K562 (cell line): ENCODE data around the gene CYTH1. TPM values are rescaled to one million over a fixed set of nuclear protein-coding genes. Genes with fewer than 3 reads are reported as not detected.
A peak's percentile ranks its signal among the peaks of the same experiment; 100 is the strongest.

ENCODE experiments used
- ATAC-seq: fragments of 200-7000 bp; cut with Tn5 transposase; 3 replicates; pipeline ENCODE4 v1.9.1; 2020; ENCODE audit warnings: moderate library complexity
- BruUV-seq: library from RNA; stranded (reverse); fragments of 400-500 nt; replicated peaks from 2 replicates; lab custom pipeline; 2021; lab: Mats Ljungman, UMichigan
- CTCF ChIA-PET: fragments of 300-600 bp; formaldehyde crosslinking; extraction: SDS; loops from one replicate; lab custom pipeline; 2021; ENCODE audit warnings: low intra/inter-chr PET ratio; lab: Yijun Ruan, JAX
- POLR2A ChIA-PET: fragments of 300-600, 350-650 bp; sonication (Branson Sonifier 250); formaldehyde crosslinking; extraction: SDS; loops from one replicate; lab custom pipeline; 2021; ENCODE audit warnings: antibody characterized with exemption, inconsistent platforms; lab: Yijun Ruan, JAX
- DNase-seq, 4 experiments: peaks; one replicate each; pipeline versions ENCODE4 v3.0.0 to v3.0.0-alpha.2; 2011 to 2018; ENCODE audit warnings: low spot score in 3 of 4, mixed read lengths in 3 of 4; ENCODE audit errors: extremely low read depth in 1 of 4
- FAIRE-seq: peaks from 2 replicates; lab custom pipeline; 2011; peaks lifted over from hg19 to GRCh38; lab: Jason Lieb, UNC
- H2AFZ ChIP-seq: 2 replicates; pipeline ENCODE4 v1.6.0; 2011; ENCODE audit warnings: low read depth, low read length, control low read depth, inconsistent platforms
- H3K27ac ChIP-seq: fragments of 200-600 bp; 3 replicates; pipeline ENCODE4 v1.8.0; 2011; ENCODE audit warnings: low read depth, mild to moderate bottlenecking, control low read depth, inconsistent platforms, low read length, moderate library complexity, mixed read lengths; ENCODE audit errors: extremely low read depth
- H3K27me3 ChIP-seq, 2 experiments: fragments of 300-600 bp in 1 of 2; 2 replicates in 1 of 2; 3 replicates in 1 of 2; pipeline versions ENCODE4 v1.6.0 to v1.8.0; 2011; ENCODE audit warnings: inconsistent platforms in 2 of 2, low read length in 2 of 2, mild to moderate bottlenecking in 1 of 2, mixed read lengths in 1 of 2, moderate library complexity in 1 of 2; ENCODE audit not compliant: control insufficient read depth in 2 of 2, insufficient read depth in 2 of 2
- H3K36me3 ChIP-seq: fragments of 300-600 bp; 3 replicates; pipeline ENCODE4 v1.8.0; 2011; ENCODE audit warnings: mild to moderate bottlenecking, low read length, inconsistent platforms; ENCODE audit not compliant: control insufficient read depth, insufficient read depth
- H3K4me1 ChIP-seq, 2 experiments: fragments of 200-600 bp in 1 of 2; replicated peaks in 1 of 2; 2 replicates in 1 of 2; 3 replicates in 1 of 2; pipeline versions ENCODE4 v1.5.1 to v1.8.0; 2011; ENCODE audit warnings: inconsistent platforms in 2 of 2, low read length in 2 of 2, mild to moderate bottlenecking in 1 of 2, mixed read lengths in 1 of 2, moderate library complexity in 1 of 2; ENCODE audit not compliant: control insufficient read depth in 2 of 2, insufficient read depth in 2 of 2
- H3K4me2 ChIP-seq: 2 replicates; pipeline ENCODE4 v1.6.1; 2011; ENCODE audit warnings: low read length, control low read depth, inconsistent platforms, mixed read lengths; ENCODE audit not compliant: insufficient read depth
- H3K4me3 ChIP-seq: fragments of 200-600 bp; sonication (generic), shearing (Covaris generic); 2 replicates; pipeline ENCODE4 v1.5.1; 2016; ENCODE audit warnings: control low read depth, inconsistent platforms
- H3K79me2 ChIP-seq: fragments of 200-600 bp; 3 replicates; pipeline ENCODE4 v1.8.0; 2011; ENCODE audit warnings: low read length, inconsistent platforms; ENCODE audit not compliant: control insufficient read depth, insufficient read depth
- H3K9ac ChIP-seq, 2 experiments: 2 replicates each; pipeline versions ENCODE4 v1.6.0 to v1.6.1; 2011; ENCODE audit warnings: low read depth in 2 of 2, low read length in 2 of 2, control low read depth in 1 of 2, inconsistent platforms in 1 of 2, mild to moderate bottlenecking in 1 of 2, mixed read lengths in 1 of 2; ENCODE audit not compliant: insufficient read depth in 1 of 2
- H3K9me1 ChIP-seq: one replicate; pipeline ENCODE4 v1.6.0; 2011; ENCODE audit warnings: inconsistent platforms, mild to moderate bottlenecking, low read length, moderate library complexity; ENCODE audit not compliant: control insufficient read depth, insufficient read depth
- H3K9me3 ChIP-seq: replicated peaks from 2 replicates; pipeline ENCODE4 v1.5.1; 2011; ENCODE audit warnings: low read depth, low read length, inconsistent platforms; ENCODE audit not compliant: control insufficient read depth, insufficient read depth
- H4K20me1 ChIP-seq: replicated peaks from 2 replicates; pipeline ENCODE4 v1.6.1; 2011; ENCODE audit warnings: low read length, inconsistent platforms, mixed read lengths; ENCODE audit not compliant: control insufficient read depth, insufficient read depth
- CEBPB ChIP-seq: fragments of 450-650 bp; IDR thresholded peaks from 2 replicates; pipeline ENCODE4 v1.6.1; 2016; ENCODE audit warnings: missing genetic modification characterization, missing compliant biosample characterization
- CEBPG ChIP-seq, 3 experiments: fragments of 200-800 bp in 1 of 3; sonication (Bioruptor generic) in 1 of 3; sonication (generic) in 1 of 3; formaldehyde crosslinking in 1 of 3; IDR thresholded peaks in 2 of 3; conservative IDR thresholded peaks in 1 of 3; 2 replicates each; pipeline versions ENCODE4 v1.6.1 to v1.8.0; 2016 to 2022; ENCODE audit warnings: missing compliant biosample characterization in 2 of 3, missing genetic modification characterization in 2 of 3, mild to moderate bottlenecking in 1 of 3, missing genetic modification reagents in 1 of 3
- XRCC5 ChIP-seq: fragments of 200-400 bp; formaldehyde crosslinking; IDR thresholded peaks from 2 replicates; pipeline ENCODE4 v1.6.1; 2017; ENCODE audit warnings: low read depth, mild to moderate bottlenecking, low read length
- ZNF780A ChIP-seq: fragments of 250-450 bp; sonication (Bioruptor Pico); IDR thresholded peaks from 2 replicates; pipeline ENCODE4 v1.5.0; 2021; ENCODE audit warnings: mild to moderate bottlenecking
- WGBS: fragments of 100-300 bp; shearing (Covaris generic); methylation state at CpG from one replicate; pipeline ENCODE4 v1.1.6; 2016; ENCODE audit warnings: low coverage, mixed read lengths; ENCODE audit not compliant: insufficient coverage; ENCODE audit errors: missing lambda C conversion rate; 5-methylcytosine and 5-hydroxymethylcytosine counted together
- in situ Hi-C: fragments of 300-500 bp; cut with MboI; formaldehyde crosslinking; loops from 4 replicates; pipeline ENCODE4 v1.15.0; 2018; ENCODE audit warnings: inconsistent platforms, mixed read lengths
- intact Hi-C: fragments of 100-400 bp; cut with micrococcal nuclease; formaldehyde crosslinking; loops from 2 replicates; pipeline ENCODE4 v1.14.2; 2022
- polyA plus RNA-seq, 8 experiments: library from polyadenylated mRNA; depleted of rRNA in 4 of 8; stranded (reverse) in 5 of 8; unstranded in 3 of 8; fragments of >200 nt; fragmentation: Nextera tagmentation in 2 of 8; fragmentation: Illumina TruSeq in 1 of 8; extraction: Ambion mirVana in 2 of 8; extraction: Trizol in 1 of 8; gene quantifications; 2 replicates each; pipeline versions ENCODE4 v1.2.1 to v1.2.3, GENCODE V29; 2011 to 2014; ENCODE audit warnings: inconsistent platforms in 1 of 8, missing spikeins in 1 of 8
- total RNA-seq, 7 experiments: library from RNA; depleted of rRNA in 6 of 7; stranded (reverse); fragments of >200 nt in 6 of 7; fragmentation: Illumina TruSeq in 2 of 7; extraction: Trizol in 2 of 7; gene quantifications; 2 replicates each; pipeline versions ENCODE4 v1.2.1 to v1.2.3, GENCODE V29; 2011 to 2021; ENCODE audit warnings: low replicate concordance in 1 of 7
- TF ChIP-seq, protein P1 (sequence below): fragments of 450-650 bp; IDR thresholded peaks from 2 replicates; pipeline ENCODE4 v1.6.1; 2016; ENCODE audit warnings: missing biosample characterization, missing genetic modification characterization

Gene CYTH1
- total and polyA plus RNA-seq, 9 of the 15 experiments (the other 6 are each of a cell fraction or from before 2014, with no cell fraction given): 0.52 to 27.7 (median 16.8) TPM

GRCh38 chr17:78746263-78746948, 35.7 kb downstream of the CYTH1 start:
- in situ Hi-C loops (no loop called here), intact Hi-C loops (loop anchor here (5.0 kb wide), 1 partner anchor 36 kb away; the partner anchor contains the start of gene CYTH1)
- Histone ChIP-seq H3K4me3 (no peak overlapping the region), H4K20me1 (peaks cover 5% of the 10 kb centered on the region), H3K27me3 (no peaks in the 10 kb centered on the region), H3K36me3 (no peaks in the 10 kb centered on the region), H3K79me2 (peaks cover 45% of the 10 kb centered on the region), H3K4me2 (no peak overlapping the region), H3K9ac (no peak overlapping the region), H3K4me1 (peaks cover 13 to 29% of the 10 kb centered on the region in 2 experiments), H3K9me3 (no peaks in the 10 kb centered on the region), H3K9me1 (no peaks in the 10 kb centered on the region), H2AFZ (no peak overlapping the region), H3K27ac (no peak overlapping the region)
- BruUV-seq: no TSS peak
- TF ChIP-seq CEBPB (tag): peak; percentile 93
- no peak for TF ChIP-seq ZNF780A (CRISPR knock-in tag)
- TF ChIP-seq, protein P1, sequence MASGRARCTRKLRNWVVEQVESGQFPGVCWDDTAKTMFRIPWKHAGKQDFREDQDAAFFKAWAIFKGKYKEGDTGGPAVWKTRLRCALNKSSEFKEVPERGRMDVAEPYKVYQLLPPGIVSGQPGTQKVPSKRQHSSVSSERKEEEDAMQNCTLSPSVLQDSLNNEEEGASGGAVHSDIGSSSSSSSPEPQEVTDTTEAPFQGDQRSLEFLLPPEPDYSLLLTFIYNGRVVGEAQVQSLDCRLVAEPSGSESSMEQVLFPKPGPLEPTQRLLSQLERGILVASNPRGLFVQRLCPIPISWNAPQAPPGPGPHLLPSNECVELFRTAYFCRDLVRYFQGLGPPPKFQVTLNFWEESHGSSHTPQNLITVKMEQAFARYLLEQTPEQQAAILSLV (tag): 0 out of 2 replicates have a peak, but pooled peaks have one; percentile 42
- peak; percentile 33; the same call in 1 of the 2 replicates for TF ChIP-seq CEBPG (CRISPR knock-in tag; IDR thresholded peaks at IDR 0.05)
- TF ChIP-seq CEBPG (tag; conservative IDR thresholded peaks at IDR 0.05 in 1 of 2, IDR thresholded peaks at IDR 0.05 in 1 of 2): peak; percentile 80 to 97
- no peak for TF ChIP-seq XRCC5
- POLR2A ChIA-PET: interaction anchor here (0.7 kb wide), 1 partner anchor 8 kb away, joined by 3 read pairs; no protein-coding TSS in a partner anchor
- ATAC-seq (no peak), FAIRE-seq (no peak), DNase-seq (no peak)
- CTCF ChIA-PET: interaction anchor here (0.7 kb wide), 1 partner anchor 727 kb away, joined by 3 read pairs; no protein-coding TSS in a partner anchor
- WGBS: 65% methylated on average over 12 of the region's 12 CpGs
